ENCODE measurements around the gene CREB1.
A peak's percentile ranks its signal among the peaks of the same experiment; 100 is the strongest.

The CREB1 gene

DNA sequence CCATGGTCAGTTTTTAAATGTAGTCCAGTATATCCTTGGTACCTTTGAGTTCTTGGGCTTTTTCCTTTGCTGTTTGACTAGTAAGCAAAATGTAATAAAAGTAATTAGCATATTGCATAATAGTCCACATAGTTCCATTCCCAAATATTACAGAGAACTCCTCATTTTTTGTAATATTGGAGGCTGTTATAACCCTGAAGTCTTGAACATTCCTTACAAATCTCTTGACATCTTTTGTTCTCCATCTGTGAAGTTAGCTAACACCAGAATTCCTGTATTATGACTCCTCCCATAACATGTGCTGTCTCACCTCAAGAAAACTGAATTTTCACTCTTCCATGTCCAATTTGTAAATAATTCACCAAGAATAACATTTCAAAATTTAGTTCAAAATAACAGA, 17.1 kb downstream of the CREB1 start:
- no peak for DNase-seq

DNA sequence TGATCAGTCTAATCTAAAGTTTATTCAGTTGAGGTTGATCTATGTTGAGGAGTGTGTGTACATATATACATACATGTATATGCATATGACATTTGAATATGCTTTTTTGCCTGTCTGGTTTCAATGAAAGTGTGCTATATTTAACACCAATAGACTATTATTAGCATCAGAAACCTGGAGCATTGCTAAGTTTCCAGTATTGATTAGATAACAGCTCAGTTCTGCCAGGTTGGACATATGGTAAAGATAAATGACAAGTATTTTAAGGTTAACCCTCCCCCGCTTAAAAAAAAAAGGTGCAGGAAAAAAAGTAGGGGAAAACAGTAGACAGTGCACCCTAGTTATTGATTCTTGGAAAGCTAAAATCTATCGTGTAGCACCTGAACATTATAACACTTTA, 19.4 kb downstream of the CREB1 start:
- no peak for DNase-seq

DNA sequence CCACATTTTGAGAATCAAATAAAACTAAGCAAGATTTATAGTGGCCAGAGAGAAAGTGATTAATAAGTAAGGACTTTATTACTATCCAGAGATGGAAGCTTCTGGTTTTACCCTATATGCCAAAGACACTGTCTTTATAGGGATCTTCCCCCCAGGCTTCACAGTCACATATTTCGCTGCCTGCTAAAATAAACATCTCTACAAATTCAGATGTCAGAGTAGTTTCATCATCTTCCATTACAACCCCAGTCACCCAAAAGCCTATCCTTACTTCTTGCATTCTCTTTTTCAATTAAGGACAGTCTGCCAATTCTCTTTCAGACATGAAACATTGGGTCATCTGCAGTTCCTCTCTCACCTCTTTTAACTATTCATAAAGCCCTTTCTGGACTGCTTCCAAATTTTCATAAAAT, 28.3 kb downstream of the CREB1 start:
- no peak for DNase-seq

- no peak for DNase-seq
Observed at GRCh38 chr2:207561386-207562080, 31.8 kb downstream of the CREB1 start.

DNA sequence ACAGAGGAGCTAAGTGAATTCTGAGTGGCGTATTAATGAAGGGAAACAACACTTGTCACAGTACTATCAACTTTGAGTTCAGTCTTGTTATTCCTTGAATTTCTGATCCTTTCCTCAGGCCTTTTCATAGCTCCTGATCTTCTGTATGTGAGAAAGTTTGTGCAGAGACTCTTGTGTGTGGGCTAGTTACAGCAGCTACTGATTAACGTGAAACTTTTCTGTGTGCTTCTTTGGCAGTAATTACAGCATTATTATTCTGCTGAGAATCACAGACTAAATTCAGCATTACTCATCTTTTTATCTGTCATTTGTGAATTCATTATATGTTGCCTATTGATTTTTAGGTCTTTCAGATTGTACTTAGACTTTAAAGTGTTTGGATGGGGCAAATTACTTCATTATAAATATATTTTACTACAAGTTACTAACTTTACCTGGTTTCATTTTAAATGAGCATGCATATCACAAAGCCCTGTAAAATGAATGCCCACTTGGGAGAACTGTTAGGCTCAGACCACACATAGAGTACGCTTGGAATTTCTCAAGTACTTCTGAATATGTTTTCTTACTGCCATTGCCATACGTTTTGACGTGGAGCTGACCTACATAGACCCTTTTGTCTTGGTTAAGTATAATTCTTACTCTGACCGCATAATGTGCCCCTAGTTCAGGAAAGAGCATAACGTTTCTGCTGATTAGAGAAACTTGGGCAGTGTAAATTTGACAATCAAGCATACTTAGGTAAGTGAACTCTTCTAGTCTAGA, 36.2 kb downstream of the CREB1 start:
- DNase-seq = no peak

DNA sequence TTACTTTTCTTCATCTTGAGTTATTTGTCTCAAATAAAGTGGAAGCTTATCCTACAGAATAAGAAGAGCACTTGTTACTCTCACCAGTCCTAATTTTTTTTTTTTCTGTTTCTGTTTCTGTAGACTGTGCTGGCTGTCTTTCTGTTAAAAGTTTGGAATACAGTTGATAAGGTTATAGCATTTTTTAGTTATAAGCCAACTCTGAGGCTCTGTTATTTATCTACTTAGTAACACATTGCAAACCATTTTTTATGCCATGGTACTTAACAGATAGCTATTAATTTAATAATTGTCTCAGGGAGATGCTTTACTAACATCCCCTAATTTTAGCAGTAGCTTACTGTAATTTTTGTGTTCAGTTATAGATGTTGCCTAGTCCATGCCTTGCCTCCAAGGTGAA, 37.9 kb downstream of the CREB1 start:
- DNase-seq = no peak

DNA sequence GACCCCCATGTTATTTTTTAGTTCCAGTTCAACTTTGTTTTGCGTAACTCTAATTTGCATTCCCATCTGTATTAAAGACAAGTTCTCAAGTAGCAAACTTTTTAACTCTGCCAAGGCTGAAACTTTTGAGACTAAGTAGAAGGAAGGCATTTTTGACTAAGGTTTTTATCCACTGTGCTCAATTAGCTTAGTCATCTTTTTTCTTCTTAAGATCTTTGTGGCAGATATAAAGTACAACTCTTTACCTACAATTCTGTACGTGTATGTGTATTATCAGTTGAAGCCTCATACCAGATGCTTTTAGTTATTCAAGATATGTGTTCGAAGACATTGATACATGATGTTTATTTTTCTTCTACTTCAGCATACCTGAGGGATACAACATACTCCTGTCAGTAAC, 41.6 kb downstream of the CREB1 start:
- no peak for DNase-seq

DNA sequence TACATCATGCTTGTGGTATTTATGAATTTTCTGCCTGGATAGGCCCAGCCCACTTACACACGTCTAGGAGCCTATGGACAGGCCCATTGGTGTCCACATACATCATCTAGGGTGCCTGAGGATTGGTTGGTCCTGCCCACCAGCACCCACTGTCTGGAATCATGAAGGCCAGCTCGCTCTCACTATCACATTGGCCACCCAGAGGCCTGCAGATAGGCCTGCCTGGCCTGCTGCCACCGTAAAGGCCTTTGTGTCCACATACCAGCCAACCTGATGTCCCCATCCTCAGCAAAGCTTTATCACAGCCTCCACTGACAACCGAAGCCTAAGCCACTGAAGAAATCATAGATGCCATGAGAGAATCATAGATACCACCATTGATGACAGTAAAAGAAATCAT, 55.2 kb downstream of the CREB1 start:
- no peak for DNase-seq

GRCh38 chr2:207587305-207587704, 57.5 kb downstream of the CREB1 start:
- no peak for DNase-seq

- no peak for DNase-seq
Observed at GRCh38 chr2:207589143-207589542, 59.4 kb downstream of the CREB1 start.

GRCh38 chr2:207593277-207593676, 63.5 kb downstream of the CREB1 start:
- no peak for DNase-seq

GRCh38 chr2:207594264-207594663, 64.5 kb downstream of the CREB1 start:
- no peak for DNase-seq

GRCh38 chr2:207594731-207595130, 65.0 kb downstream of the CREB1 start:
- DNase-seq = no peak

GRCh38 chr2:207599636-207600035, 69.9 kb downstream of the CREB1 start:
- DNase-seq = no peak

DNA sequence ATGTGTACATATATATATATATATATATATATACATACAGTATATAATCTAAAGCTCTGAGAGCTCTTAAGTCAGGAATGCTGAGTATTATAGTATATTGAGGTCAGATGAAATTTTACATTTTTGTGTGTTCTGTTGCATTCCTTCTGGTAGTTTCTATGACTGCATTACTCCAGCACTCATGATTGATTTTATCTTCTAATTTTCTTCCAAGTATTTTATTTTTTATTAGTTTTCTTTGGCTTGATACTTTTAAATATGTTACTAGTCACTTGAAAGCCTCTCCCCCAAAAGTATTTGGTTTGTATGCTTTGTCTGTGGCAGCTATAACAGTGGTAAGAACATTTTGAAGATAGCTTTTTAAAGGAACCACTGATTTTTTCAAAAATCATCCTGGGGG, 70.5 kb downstream of the CREB1 start:
- no peak for DNase-seq

- no peak for DNase-seq
Observed at GRCh38 chr2:207601774-207602173, 72.0 kb downstream of the CREB1 start.

DNA sequence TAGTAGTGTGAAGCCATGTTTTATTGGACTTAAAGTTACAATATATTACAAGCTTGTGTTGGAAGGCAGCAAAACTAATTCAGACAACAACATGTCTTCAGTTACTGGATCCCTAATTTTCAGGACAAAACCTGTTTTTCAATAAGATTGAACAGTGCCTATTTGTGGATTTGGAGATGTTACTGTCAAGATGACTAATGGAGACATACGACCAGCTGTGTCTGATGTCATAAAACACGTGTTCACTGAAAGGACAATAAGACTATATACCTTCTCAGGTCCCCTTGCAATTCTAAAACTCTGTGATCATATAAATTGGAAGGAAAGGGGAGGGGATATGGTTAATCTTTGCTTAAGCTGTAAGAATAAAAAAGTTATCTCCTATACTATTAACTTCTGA, 73.7 kb downstream of the CREB1 start:
- no peak for DNase-seq

GRCh38 chr2:207606399-207606798, 76.6 kb downstream of the CREB1 start:
- DNase-seq = no peak

DNA sequence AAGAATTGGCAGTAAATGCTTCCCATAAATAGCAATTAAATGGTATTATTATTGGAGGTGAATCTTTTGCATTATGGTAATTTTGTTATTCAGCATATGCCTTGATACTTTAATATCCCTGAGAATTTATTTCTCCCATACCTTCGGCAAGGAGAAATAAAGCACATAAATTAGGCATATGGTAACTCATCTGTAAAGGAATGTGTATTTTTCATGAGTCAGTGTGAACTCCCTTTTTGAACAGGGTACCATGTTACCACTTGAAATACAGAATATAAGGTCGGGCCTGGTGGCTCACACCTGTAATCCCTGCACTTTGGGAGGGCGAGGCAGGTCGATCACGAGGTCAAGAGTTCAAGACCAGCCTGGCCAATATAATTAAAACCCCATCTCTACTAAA, 77.1 kb downstream of the CREB1 start:
- no peak for DNase-seq

DNA sequence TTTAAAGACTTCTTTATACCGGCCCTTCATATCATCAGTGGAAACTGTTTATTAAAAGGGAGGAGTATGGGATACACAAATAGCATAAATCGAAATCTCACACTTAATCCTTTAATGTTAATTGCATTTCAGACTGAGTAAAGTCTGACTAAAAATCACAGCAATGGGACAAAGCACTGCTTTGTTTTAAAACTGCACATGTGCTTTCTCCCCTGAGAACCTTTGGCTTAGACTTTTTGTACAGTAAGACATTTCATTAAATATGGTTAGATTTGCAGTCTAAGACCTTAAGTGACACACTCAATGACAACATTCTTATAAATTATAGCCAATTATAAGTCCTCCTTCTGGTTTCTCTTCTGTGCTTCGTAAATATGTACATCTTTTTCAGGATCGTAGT, 83.0 kb downstream of the CREB1 start:
- no peak for DNase-seq

DNA sequence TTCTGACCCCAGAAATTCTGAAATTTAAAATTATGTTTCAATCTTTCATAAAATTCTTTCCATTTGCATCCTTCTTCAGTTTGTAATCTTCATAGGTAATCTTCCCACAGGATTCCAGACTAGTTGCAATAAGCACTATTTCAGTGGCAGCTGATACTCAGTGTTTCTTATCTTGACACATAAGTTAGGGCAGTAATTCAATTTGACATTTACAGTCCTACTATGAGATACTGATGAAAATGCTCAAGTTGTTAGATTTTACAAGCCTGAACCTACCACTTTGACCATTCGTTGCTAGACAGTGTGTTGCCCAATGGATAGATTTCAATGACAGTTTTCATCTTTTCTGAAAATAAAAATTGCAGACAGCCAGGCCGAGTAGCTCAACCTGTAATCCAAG, 85.1 kb downstream of the CREB1 start:
- DNase-seq = no peak

DNA sequence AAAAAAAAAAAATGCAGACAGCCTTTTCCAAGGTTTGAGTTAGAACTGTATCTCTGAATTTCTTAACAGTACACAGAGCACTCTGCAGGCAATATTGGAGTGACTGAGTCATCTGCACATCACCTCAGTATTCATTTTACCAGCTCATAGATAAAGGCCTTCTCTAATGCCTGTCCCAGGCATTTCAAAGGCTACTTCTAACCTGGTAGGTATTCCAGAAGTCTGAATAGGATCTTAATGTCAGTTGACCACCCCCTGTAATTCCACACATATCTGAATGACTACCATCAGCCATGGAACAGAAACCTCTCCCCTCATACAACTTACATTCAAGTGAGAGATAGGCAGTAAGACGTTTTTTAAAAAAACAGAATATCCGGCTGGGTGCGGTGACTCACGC, 86.4 kb downstream of the CREB1 start:
- DNase-seq = no peak

DNA sequence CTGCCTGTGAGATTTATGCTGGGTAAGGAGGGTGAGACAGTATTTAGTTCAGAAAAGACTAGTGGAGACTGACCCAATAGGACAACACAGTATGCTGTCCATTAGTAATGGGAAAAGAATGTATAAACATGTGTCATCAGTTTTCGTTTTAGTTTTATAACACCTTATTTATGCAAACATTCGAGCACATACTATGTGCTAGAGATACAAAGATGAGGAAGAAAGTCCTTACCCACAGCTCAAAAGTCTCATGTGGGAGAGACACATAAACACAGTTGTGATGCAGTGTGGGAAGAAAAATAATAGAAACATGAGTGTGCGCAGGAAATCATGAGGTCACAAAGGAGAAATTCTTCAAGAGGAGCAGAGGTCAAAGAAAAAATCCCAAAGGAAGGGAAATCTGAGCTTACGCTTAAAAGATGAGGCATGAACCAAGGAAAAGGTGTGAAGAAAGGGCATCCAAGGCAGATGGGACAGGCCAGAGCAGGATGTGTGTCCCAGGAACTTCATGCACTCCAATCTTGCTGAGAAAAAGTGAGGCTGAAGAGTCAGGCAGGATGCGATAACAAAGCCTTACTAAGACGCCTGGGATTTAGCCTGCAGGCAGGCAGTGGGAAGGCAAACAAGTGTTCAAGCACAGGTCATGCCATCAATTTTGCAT, 87.4 kb downstream of the CREB1 start:
- DNase-seq = no peak

DNA sequence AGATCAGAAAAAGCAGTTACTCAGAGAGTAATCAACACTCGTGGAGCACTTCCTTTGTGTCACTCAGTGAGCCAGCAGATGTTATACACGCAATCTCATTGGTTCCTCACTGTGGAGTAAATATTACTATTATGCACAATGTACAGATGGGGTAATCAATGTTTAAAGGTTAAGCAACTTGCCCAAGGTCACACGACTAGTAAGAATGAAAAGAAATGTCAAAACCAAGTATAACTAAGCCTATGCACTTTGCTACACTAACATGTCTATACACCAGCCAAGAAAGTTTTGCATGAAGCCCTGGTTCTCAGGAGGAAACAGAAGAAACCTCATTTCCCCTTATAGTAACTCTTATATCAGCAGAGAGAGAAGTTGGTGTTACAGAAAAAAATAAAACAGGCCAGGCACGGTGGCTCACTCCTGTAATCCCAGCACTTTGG, 90.0 kb downstream of the CREB1 start:
- peak; percentile 20 to 21 for DNase-seq

All from CD4-positive, alpha-beta T cell treated with Interleukin-4 for 1 hour (primary cell).